ENCODE data around the gene NDUFB3.

The NDUFB3 gene

GRCh38 chr2:201130524-201131186 lies 58.9 kb downstream of the NDUFB3 start:
- no peak for DNase-seq

GRCh38 chr2:201132518-201132917 lies 60.7 kb downstream of the NDUFB3 start:
- DNase-seq: no peak

Measured in activated naive CD4-positive, alpha-beta T cell treated with anti-CD3 and anti-CD28 coated beads, Interleukin-2, amount 50 U/mL, for 16 hours (primary cell).